HG03342 (cell line): ENCODE results near the gene GPR137C.

Source experiments
- ATAC-seq: cut with Tn5 transposase; IDR thresholded peaks from one replicate; pipeline ENCODE4 v1.9.1; 2021; ENCODE audit warnings: mild to moderate bottlenecking, moderate library complexity; ENCODE audit not compliant: unreplicated experiment

The GPR137C gene

GRCh38 chr14:52661314-52661713, 108.7 kb downstream of the GPR137C start:
- no peak for ATAC-seq

- no peak for ATAC-seq
Measured at GRCh38 chr14:52663850-52664249, 111.2 kb downstream of the GPR137C start.

- no peak for ATAC-seq
Measured at GRCh38 chr14:52678591-52678990, 126.0 kb downstream of the GPR137C start.

- no peak for ATAC-seq
Measured at GRCh38 chr14:52683985-52684520, 131.4 kb downstream of the GPR137C start.

GRCh38 chr14:52686176-52686575, 133.5 kb downstream of the GPR137C start:
- no peak for ATAC-seq
